ENCODE measurements around the gene HRH1.

- TF ChIP-seq CTCF (IDR thresholded peaks at IDR 0.05) (no peak), POLR2A (IDR thresholded peaks at IDR 0.05) (no peak)
Observed at GRCh38 chr3:11136116-11136515, 18.2 kb upstream of the HRH1 start.

Measured in esophagus squamous epithelium (tissue), 4 donors.